A549 (cell line): ENCODE measurements around the gene PTPN4.
A peak's percentile ranks its signal among the peaks of the same experiment; 100 is the strongest.

Experiments used
- EP300 ChIP-seq, 2 experiments: fragments of >200 bp; sonication (Bioruptor Twin); formaldehyde crosslinking; IDR thresholded peaks; 2 replicates in 1 of 2; 3 replicates in 1 of 2; pipeline ENCODE4 v1.6.1; 2016 to 2017
- KDM1A ChIP-seq: fragments of 200-600 bp; sonication (generic); IDR thresholded peaks from 2 replicates; pipeline ENCODE4 v1.6.1; 2016; ENCODE audit warnings: low read depth, mild to moderate bottlenecking
- POLR2A ChIP-seq: IDR thresholded peaks from 2 replicates; pipeline ENCODE4 v1.6.1; 2012; ENCODE audit warnings: mild to moderate bottlenecking, low read length
- RCOR1 ChIP-seq: fragments of 150-350 bp; IDR thresholded peaks from 2 replicates; pipeline ENCODE4 v1.6.1; 2014; ENCODE audit warnings: antibody characterized with exemption, low read length, low read depth
- SMC3 ChIP-seq: fragments of >200 bp; sonication (Bioruptor Twin); formaldehyde crosslinking; IDR thresholded peaks from 3 replicates; pipeline ENCODE4 v1.6.1; 2018; ENCODE audit warnings: inconsistent platforms
- TF ChIP-seq, protein P1 (sequence below): fragments of >200 bp; sonication (Bioruptor Twin); formaldehyde crosslinking; IDR thresholded peaks from 3 replicates; pipeline ENCODE4 v1.5.1; 2016
- TF ChIP-seq, protein P2 (sequence below): fragments of >200 bp; sonication (Bioruptor Twin); formaldehyde crosslinking; IDR thresholded peaks from 3 replicates; pipeline ENCODE4 v1.6.1; 2016

GRCh38 chr2:119759451-119760236, at the start of gene PTPN4:
- TF ChIP-seq SMC3, result no peak
- TF ChIP-seq KDM1A, result no peak
- TF ChIP-seq POLR2A, result peak; percentile 85
- TF ChIP-seq EP300 (IDR thresholded peaks at IDR 0.05), result no peak
- no peak for TF ChIP-seq RCOR1
- TF ChIP-seq, protein P1, sequence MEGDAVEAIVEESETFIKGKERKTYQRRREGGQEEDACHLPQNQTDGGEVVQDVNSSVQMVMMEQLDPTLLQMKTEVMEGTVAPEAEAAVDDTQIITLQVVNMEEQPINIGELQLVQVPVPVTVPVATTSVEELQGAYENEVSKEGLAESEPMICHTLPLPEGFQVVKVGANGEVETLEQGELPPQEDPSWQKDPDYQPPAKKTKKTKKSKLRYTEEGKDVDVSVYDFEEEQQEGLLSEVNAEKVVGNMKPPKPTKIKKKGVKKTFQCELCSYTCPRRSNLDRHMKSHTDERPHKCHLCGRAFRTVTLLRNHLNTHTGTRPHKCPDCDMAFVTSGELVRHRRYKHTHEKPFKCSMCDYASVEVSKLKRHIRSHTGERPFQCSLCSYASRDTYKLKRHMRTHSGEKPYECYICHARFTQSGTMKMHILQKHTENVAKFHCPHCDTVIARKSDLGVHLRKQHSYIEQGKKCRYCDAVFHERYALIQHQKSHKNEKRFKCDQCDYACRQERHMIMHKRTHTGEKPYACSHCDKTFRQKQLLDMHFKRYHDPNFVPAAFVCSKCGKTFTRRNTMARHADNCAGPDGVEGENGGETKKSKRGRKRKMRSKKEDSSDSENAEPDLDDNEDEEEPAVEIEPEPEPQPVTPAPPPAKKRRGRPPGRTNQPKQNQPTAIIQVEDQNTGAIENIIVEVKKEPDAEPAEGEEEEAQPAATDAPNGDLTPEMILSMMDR, result no peak
- TF ChIP-seq, protein P2, sequence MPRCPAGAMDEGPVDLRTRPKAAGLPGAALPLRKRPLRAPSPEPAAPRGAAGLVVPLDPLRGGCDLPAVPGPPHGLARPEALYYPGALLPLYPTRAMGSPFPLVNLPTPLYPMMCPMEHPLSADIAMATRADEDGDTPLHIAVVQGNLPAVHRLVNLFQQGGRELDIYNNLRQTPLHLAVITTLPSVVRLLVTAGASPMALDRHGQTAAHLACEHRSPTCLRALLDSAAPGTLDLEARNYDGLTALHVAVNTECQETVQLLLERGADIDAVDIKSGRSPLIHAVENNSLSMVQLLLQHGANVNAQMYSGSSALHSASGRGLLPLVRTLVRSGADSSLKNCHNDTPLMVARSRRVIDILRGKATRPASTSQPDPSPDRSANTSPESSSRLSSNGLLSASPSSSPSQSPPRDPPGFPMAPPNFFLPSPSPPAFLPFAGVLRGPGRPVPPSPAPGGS, result no peak; the same call in 1 of the 3 replicates
